Nephron progenitor cell (in vitro differentiated cells): Measurements from ENCODE around the gene CADPS2.

ENCODE experiments used
- DNase-seq: peaks from one replicate; pipeline ENCODE4 v3.0.0; 2021
- H3K27ac Mint-ChIP-seq: 2 replicates; pipeline ENCODE4 v1.8.0; 2021; ENCODE audit warnings: mild to moderate bottlenecking, moderate library complexity, mixed read lengths
- H3K27me3 Mint-ChIP-seq: 2 replicates; pipeline ENCODE4 v1.8.0; 2021; ENCODE audit warnings: mild to moderate bottlenecking, low read depth, mixed read lengths; ENCODE audit not compliant: poor library complexity
- H3K36me3 Mint-ChIP-seq: 2 replicates; pipeline ENCODE4 v1.8.0; 2021; ENCODE audit warnings: low read depth, mixed read lengths
- H3K4me1 Mint-ChIP-seq: 2 replicates; pipeline ENCODE4 v1.8.0; 2021; ENCODE audit warnings: mixed read lengths
- H3K4me3 Mint-ChIP-seq: 2 replicates; pipeline ENCODE4 v1.8.0; 2021; ENCODE audit warnings: mild to moderate bottlenecking, moderate library complexity, mixed read lengths
- H3K9me3 Mint-ChIP-seq: 2 replicates; pipeline ENCODE4 v1.8.0; 2021; ENCODE audit warnings: mild to moderate bottlenecking, moderate library complexity, mixed read lengths
- TF ChIP-seq, protein P1 (sequence below): fragments of 200-600 bp; sonication (generic); IDR thresholded peaks from 2 replicates; pipeline ENCODE4 v1.5.0; 2021; ENCODE audit warnings: antibody characterized with exemption

The CADPS2 gene

GRCh38 chr7:122829962-122830361, 56.3 kb downstream of the CADPS2 start:
- no peak overlapping the region for H3K4me3 Mint-ChIP-seq

GRCh38 chr7:122827763-122828162, 58.5 kb downstream of the CADPS2 start:
- Mint-ChIP-seq H3K27me3 (no peaks in the 10 kb centered on the region), H3K4me1 (no peaks in the 10 kb centered on the region), H3K36me3 (no peaks in the 10 kb centered on the region), H3K4me3 (no peak overlapping the region), H3K27ac (no peak overlapping the region), H3K9me3 (no peaks in the 10 kb centered on the region)
- TF ChIP-seq, protein P1, sequence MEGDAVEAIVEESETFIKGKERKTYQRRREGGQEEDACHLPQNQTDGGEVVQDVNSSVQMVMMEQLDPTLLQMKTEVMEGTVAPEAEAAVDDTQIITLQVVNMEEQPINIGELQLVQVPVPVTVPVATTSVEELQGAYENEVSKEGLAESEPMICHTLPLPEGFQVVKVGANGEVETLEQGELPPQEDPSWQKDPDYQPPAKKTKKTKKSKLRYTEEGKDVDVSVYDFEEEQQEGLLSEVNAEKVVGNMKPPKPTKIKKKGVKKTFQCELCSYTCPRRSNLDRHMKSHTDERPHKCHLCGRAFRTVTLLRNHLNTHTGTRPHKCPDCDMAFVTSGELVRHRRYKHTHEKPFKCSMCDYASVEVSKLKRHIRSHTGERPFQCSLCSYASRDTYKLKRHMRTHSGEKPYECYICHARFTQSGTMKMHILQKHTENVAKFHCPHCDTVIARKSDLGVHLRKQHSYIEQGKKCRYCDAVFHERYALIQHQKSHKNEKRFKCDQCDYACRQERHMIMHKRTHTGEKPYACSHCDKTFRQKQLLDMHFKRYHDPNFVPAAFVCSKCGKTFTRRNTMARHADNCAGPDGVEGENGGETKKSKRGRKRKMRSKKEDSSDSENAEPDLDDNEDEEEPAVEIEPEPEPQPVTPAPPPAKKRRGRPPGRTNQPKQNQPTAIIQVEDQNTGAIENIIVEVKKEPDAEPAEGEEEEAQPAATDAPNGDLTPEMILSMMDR, result no peak
- no peak for DNase-seq

More at GRCh38 chr7:122829962-122830361, 56.3 kb downstream of the CADPS2 start:
- TF ChIP-seq, protein P1, result no peak
- Mint-ChIP-seq H3K4me1 (peaks cover 11% of the 10 kb centered on the region), H3K36me3 (no peaks in the 10 kb centered on the region), H3K27ac (no peak overlapping the region), H3K9me3 (peaks cover 11% of the 10 kb centered on the region), H3K27me3 (no peaks in the 10 kb centered on the region)
- DNase-seq, result no peak

DNA sequence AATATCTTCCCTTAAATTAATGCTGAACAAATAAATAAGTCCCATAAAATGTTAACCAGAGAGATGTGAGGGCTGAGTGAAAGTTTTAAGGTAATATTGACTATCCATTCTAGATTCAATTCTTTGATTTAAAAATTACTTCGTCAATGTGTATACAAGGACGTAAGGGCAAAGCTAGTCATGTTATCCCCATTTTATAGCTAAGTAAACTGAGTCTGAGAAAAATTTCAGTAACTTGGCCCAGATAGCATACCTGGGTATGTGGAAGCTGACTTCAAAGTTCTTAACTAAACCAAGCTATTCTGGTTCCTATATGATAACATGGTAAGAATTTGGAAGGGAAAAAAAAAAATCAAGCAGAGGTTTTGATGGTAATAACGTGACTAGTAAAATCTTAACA, 72.4 kb downstream of the CADPS2 start:
- Mint-ChIP-seq H3K4me3 (no peak overlapping the region), H3K36me3 (no peaks in the 10 kb centered on the region), H3K4me1 (no peaks in the 10 kb centered on the region), H3K27me3 (no peaks in the 10 kb centered on the region), H3K27ac (no peak overlapping the region), H3K9me3 (peaks cover 12% of the 10 kb centered on the region)
- DNase-seq, result no peak
- TF ChIP-seq, protein P1, result no peak

DNA sequence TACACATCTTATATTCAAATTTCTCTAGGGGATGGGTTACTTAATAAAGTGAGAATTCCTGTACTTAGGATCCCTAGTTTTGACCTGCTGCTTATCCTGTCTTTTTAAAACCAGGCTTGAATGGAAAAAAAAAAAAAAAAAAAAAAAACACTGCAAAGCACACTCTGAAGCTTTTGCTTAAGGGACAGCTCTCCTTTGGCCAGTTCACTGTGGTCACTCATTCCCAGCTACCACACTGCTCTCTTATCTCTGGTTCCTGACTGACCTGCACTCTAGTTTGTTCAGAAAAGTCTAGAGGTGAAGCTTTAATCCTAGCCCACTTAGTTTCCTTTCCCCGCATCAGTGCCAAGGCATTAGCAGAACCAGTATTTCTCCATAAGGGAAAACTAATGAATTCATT, 82.4 kb downstream of the CADPS2 start:
- H3K36me3 Mint-ChIP-seq, result no peaks in the 10 kb centered on the region
- peaks cover 4% of the 10 kb centered on the region for H3K4me1 Mint-ChIP-seq
- no peak overlapping the region for H3K4me3 Mint-ChIP-seq
- peak overlapping the region; percentile 79 for H3K27ac Mint-ChIP-seq
- H3K9me3 Mint-ChIP-seq, result no peaks in the 10 kb centered on the region
- H3K27me3 Mint-ChIP-seq, result no peaks in the 10 kb centered on the region
- TF ChIP-seq, protein P1, result no peak
- no peak for DNase-seq

DNA sequence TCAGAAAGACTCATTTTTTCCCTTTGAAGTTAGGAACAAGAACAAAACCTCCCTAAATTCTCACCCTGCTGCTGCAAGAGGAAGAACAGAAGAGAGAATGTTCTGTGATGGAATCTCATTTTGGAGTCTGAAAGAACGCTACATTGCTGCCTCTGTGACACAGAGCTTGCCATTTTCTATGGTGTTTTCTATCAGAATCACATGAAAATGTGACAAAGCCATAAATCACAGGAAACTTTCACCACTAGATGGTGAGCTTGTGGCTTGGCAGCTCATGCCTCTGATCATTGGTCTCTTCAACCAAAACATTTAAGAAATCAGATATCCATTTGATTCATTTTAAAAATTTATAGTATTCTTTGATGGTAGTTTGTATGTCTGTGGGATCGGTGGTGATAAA, 82.9 kb downstream of the CADPS2 start:
- Mint-ChIP-seq H3K4me3 (no peak overlapping the region), H3K4me1 (peaks cover 4% of the 10 kb centered on the region), H3K27ac (no peak overlapping the region), H3K36me3 (no peaks in the 10 kb centered on the region), H3K27me3 (no peaks in the 10 kb centered on the region), H3K9me3 (no peaks in the 10 kb centered on the region)
- TF ChIP-seq, protein P1, result no peak
- no peak for DNase-seq

DNA sequence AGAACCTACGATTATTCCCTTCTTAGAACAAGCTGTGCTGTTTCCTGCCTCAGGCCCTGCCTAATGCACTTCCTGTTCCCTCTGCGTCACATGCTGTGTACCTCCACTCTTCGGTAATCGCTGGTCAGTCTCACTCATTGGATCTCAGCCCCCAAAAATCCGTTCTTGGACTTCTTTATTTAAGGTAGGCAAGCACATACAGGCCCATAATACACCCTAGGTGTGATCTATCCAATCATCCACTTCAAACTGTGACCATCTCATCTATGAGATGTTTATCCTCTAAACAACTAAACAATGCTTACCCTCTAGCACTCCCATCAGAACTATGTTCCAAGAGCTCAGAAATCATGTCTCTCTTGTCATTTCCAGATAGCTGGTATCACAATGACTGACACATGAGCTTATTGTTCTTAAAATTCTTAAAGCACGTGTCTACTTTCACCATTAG, 83.9 kb downstream of the CADPS2 start:
- TF ChIP-seq, protein P1, result no peak
- no peak for DNase-seq
- H3K4me1 Mint-ChIP-seq, result peaks cover 4% of the 10 kb centered on the region
- no peaks in the 10 kb centered on the region for H3K9me3 Mint-ChIP-seq
- H3K27me3 Mint-ChIP-seq, result no peaks in the 10 kb centered on the region
- no peak overlapping the region for H3K4me3 Mint-ChIP-seq
- no peak overlapping the region for H3K27ac Mint-ChIP-seq
- no peaks in the 10 kb centered on the region for H3K36me3 Mint-ChIP-seq
